ENCODE measurements around the gene E2F4.
A peak's percentile ranks its signal among the peaks of the same experiment; 100 is the strongest.

Gene E2F4

DNA sequence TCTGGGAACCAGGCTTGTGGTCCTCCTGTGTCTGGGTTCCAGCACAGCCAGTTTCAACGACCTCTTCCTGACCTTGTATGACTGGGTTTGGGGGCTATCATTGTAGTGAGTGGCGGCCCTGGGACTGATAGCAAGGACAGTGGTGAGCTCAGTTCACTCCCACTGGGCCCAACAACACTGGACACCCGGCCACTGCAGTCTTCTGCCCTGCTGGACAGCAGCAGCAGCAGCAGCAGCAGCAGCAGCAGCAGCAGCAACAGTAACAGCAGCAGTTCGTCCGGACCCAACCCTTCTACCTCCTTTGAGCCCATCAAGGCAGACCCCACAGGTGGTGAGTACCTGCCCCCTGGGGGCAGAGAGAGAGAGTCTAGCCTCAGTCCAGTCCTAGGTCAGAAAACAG, 3.7 kb downstream of the E2F4 start:
- Mint-ChIP-seq H3K36me3 (peaks cover 53% of the 10 kb centered on the region), H3K4me1 (peaks cover 47% of the 10 kb centered on the region), H3K27ac (no peak overlapping the region), H3K4me3 (no peak overlapping the region), H3K9me3 (no peaks in the 10 kb centered on the region), H3K27me3 (no peaks in the 10 kb centered on the region)
- DNase-seq: no peak
- CTCF ChIA-PET: interaction anchor here (0.9 kb wide), 1 partner anchor 31 kb away, joined by 3 read pairs; the partner anchor contains the start of gene TMEM208

DNA sequence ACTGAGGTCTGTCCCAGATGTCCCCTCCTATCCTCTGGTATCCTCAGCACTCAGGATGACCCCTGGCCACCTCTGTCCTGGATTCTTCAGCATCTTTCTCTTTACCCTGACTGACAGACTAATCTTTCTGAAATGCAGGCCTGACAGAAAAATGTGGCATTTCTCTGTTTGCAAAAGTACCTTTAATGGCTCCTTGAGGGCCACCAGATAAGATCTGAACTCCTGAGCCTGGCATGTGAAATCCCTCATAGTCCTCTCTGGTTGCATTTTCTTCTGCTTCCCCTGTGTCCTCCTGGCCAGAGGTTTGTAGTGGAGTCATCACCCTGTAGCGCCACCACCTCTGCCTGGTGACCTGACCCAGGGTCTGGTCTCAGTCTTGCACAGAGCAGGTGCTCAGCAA, 4.9 kb downstream of the E2F4 start:
- no peak overlapping the region for H3K4me3 Mint-ChIP-seq
- DNase-seq: no peak
- H3K27ac Mint-ChIP-seq: no peak overlapping the region
- peaks cover 41% of the 10 kb centered on the region for H3K4me1 Mint-ChIP-seq
- CTCF ChIA-PET: interaction anchor here (1.3 to 1.9 kb wide), 3 partner anchors 12 to 30 kb away, joined by 3 to 6 read pairs (median 6); partner anchors contain the start of gene TMEM208
- no peaks in the 10 kb centered on the region for H3K9me3 Mint-ChIP-seq
- peaks cover 56% of the 10 kb centered on the region for H3K36me3 Mint-ChIP-seq
- H3K27me3 Mint-ChIP-seq: no peaks in the 10 kb centered on the region

DNA sequence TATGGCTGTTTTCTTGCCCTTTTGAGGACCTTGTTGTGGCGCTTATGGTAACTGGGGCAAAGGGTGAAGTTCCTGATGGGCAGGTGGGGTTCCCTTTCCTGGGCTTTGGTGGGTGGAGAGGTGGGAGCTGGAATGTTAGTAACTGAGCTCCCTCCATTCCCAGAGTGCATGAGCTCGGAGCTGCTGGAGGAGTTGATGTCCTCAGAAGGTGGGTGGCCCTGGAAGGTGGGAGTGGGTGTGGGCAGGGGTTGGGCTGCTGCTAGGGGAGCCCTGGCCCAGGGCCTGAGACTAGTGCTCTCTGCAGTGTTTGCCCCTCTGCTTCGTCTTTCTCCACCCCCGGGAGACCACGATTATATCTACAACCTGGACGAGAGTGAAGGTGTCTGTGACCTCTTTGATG, 5.7 kb downstream of the E2F4 start:
- Mint-ChIP-seq H3K4me3 (no peak overlapping the region), H3K36me3 (peaks cover 55% of the 10 kb centered on the region), H3K4me1 (peaks cover 36% of the 10 kb centered on the region), H3K27ac (no peak overlapping the region), H3K27me3 (no peaks in the 10 kb centered on the region), H3K9me3 (no peaks in the 10 kb centered on the region)
- CTCF ChIA-PET: interaction anchor here (0.8 to 1.9 kb wide), 9 partner anchors 8 to 230 kb away, joined by 3 to 7 read pairs (median 5); partner anchors contain the start of genes EXOC3L1, TMEM208 and TPPP3
- no peak for DNase-seq

DNA sequence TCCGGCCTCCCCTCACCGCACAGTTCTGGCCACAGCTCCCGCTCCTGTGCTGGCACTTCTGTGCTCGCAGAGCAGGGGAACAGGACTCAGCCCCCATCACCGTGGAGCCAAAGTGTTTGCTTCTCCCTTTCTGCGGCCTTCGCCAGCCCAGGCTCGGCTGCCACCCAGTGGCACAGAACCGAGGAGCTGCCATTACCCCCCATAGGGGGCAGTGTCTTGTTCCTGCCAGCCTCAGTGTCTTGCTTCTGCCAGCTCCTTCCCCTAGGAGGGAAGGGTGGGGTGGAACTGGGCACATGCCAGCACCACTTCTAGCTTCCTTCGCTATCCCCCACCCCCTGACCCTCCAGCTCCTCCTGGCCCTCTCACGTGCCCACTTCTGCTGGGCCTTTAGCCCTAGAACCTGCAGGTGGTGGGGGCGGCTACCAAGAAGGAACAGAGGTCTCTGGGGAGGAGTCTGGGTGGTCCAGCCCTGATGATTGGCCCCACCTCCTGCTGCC, 6.3 kb downstream of the E2F4 start:
- H3K27me3 Mint-ChIP-seq: no peaks in the 10 kb centered on the region
- CTCF ChIA-PET: interaction anchor here (0.8 to 1.9 kb wide), 8 partner anchors 8 to 230 kb away, joined by 3 to 7 read pairs (median 5); partner anchors contain the start of genes EXOC3L1, TMEM208 and TPPP3
- H3K4me3 Mint-ChIP-seq: no peak overlapping the region
- H3K27ac Mint-ChIP-seq: peak overlapping the region; percentile 37
- peaks cover 31% of the 10 kb centered on the region for H3K4me1 Mint-ChIP-seq
- H3K9me3 Mint-ChIP-seq: no peaks in the 10 kb centered on the region
- peaks cover 55% of the 10 kb centered on the region for H3K36me3 Mint-ChIP-seq
- DNase-seq: peak; percentile 52

DNA sequence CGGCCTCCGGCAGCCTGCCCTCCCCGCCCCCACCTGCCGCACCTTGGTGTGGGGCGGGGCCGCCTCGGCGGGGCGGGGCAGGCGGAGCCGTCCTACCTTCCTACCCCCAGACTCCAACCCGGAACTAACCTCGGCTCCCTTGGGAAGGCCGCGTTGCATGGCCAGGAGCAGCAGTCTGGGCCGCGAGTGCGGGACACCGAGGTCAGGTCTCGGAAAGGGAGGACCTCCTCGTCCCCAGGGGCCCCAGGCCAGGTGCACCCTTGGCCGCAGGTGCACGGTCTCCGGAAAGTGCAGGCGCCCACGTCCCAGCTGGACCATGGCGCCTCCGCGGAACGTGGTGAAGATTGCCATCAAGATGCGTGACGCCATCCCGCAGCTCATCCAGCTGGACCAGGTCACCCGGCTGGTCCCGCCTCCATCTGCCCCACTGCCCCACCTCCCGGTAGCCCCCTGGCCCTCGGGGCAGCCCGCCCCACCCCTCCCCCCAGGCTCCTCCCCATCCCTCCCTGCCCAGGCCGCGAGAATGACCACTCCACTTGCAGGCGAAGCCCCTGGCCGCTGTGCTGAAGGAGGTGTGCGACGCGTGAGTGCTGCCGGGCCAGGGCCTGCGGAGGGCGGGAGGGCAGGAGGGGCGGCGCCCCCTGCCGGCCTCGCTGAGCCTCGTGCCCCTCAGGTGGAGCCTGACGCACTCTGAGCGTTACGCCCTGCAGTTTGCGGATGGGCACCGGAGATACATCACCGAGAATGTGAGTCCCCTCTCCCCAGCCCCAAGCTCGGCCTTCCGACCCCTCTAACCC, 7.3 kb downstream of the E2F4 start, which contains the start of gene ELMO3:
TSS of gene ELMO3 (plus strand) at position 121 of the 797 bp plus-strand sequence. CDS start at position 317, 196 bp downstream.
- Mint-ChIP-seq H3K36me3 (peaks cover 53% of the 10 kb centered on the region), H3K27ac (peak within 1 kb of the TSS; percentile 37), H3K27me3 (no peaks in the 10 kb centered on the region), H3K4me3 (no peak within 1 kb of the TSS), H3K4me1 (peaks cover 23% of the 10 kb centered on the region), H3K9me3 (no peaks in the 10 kb centered on the region)
- no peak for DNase-seq
- CTCF ChIA-PET: interaction anchor here (1.0 to 1.9 kb wide), 3 partner anchors 9 to 13 kb away, joined by 5 to 7 read pairs (median 5); partner anchors contain the start of gene EXOC3L1

DNA sequence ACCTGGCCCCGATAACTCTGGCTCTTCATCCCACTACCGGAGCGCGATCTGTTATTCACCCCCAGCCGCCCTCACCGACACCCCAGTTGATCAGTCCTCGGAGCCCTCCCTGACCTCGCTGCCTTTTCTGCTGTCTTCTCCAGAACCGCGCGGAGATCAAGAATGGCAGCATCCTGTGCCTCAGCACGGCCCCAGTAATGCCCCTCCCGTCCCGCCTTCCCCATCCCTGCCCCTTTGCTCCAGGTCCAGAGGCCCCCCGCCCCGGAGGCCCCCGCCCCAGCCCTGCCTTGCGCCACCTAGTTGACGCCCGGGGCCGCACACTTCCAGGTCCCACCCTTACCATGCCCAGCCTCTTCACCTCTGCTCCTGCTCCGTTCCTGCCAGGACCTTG, 7.8 kb downstream of the E2F4 start:
- no peak for DNase-seq
- CTCF ChIA-PET: interaction anchor here (0.9 kb wide), 1 partner anchor 187 kb away, joined by 3 read pairs; no protein-coding TSS in a partner anchor
- Mint-ChIP-seq H3K4me3 (no peak overlapping the region), H3K27ac (no peak overlapping the region), H3K4me1 (peaks cover 19% of the 10 kb centered on the region), H3K36me3 (peaks cover 48% of the 10 kb centered on the region), H3K9me3 (no peaks in the 10 kb centered on the region), H3K27me3 (no peaks in the 10 kb centered on the region)

DNA sequence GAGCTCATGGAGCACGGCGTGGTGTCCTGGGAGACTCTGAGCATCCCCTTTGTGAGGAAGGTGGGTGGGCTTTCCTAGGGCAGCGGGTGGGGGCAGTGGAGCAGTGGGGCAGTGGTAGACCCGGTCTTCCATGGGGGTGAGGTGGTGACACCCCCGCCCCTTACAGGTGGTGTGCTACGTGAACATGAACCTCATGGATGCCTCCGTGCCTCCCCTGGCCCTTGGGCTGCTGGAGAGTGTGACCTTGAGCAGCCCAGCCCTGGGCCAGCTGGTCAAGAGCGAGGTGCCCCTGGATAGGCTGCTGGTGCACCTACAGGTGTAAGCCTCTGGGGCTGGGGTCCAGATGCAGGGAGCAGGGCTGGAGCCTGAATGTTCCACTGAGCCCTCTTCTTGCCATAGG, 8.5 kb downstream of the E2F4 start:
- DNase-seq: no peak
- Mint-ChIP-seq H3K4me3 (no peak overlapping the region), H3K9me3 (no peaks in the 10 kb centered on the region), H3K27me3 (no peaks in the 10 kb centered on the region), H3K36me3 (peaks cover 42% of the 10 kb centered on the region), H3K4me1 (peaks cover 16% of the 10 kb centered on the region), H3K27ac (no peak overlapping the region)
- CTCF ChIA-PET: interaction anchor here (0.9 kb wide), 1 partner anchor 187 kb away, joined by 3 read pairs; no protein-coding TSS in a partner anchor

DNA sequence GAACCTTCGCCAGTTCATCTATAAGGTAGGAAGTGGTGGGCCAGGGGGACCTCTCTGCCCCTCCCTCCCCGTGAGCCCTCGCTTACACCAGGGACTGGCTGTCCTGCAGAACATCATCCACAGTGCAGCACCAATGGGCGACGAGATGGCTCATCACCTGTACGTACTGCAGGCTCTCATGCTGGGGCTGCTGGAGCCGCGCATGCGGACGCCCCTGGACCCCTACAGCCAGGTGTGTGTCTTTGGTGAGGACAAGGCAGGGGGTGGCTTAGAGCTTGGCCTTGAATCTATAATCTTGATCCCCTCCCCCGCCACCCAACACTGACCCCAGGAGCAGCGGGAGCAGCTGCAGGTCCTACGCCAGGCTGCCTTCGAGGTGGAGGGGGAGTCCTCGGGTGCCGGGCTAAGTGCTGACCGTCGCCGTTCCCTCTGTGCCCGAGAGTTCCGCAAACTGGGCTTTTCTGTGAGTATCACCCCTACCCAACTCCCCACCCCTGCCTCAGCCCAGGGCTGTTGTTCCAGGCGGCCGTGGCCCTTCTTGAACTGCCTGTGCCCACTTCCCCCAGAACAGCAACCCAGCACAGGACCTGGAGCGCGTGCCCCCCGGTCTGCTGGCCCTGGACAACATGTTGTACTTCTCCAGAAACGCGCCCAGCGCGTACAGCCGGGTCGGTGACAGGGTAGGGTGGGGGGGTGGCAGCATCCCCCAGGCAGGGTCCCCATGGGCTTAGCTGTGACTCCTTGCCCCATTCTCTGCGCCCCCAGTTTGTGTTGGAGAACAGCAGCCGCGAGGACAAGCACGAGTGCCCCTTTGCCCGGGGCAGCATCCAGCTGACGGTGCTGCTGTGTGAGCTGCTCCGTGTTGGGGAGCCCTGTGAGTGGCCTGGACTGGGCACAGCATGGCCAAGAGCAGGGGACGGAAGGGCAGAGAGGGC, 9.7 kb downstream of the E2F4 start:
- Mint-ChIP-seq H3K27me3 (no peaks in the 10 kb centered on the region), H3K4me1 (peaks cover 4% of the 10 kb centered on the region), H3K9me3 (no peaks in the 10 kb centered on the region), H3K4me3 (no peak overlapping the region), H3K27ac (no peak overlapping the region), H3K36me3 (peaks cover 35% of the 10 kb centered on the region)
- DNase-seq: no peak
- CTCF ChIA-PET: no interaction called here

DNA sequence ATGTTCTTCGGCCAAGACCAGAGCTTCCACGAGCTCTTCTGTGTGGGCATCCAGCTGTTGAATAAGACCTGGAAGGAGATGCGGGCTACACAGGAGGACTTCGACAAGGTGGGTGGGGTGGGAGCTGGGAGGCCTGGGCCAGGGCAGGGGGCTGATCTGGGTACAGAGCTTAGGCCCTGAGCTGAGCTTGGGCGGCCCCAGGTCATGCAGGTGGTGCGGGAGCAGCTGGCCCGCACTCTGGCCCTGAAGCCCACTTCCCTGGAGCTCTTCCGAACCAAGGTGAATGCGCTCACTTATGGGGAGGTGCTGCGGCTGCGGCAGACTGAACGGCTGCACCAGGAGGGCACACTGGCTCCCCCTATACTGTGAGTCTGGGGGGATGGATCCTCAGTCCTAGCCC, 10.5 kb downstream of the E2F4 start:
- DNase-seq: no peak

DNA sequence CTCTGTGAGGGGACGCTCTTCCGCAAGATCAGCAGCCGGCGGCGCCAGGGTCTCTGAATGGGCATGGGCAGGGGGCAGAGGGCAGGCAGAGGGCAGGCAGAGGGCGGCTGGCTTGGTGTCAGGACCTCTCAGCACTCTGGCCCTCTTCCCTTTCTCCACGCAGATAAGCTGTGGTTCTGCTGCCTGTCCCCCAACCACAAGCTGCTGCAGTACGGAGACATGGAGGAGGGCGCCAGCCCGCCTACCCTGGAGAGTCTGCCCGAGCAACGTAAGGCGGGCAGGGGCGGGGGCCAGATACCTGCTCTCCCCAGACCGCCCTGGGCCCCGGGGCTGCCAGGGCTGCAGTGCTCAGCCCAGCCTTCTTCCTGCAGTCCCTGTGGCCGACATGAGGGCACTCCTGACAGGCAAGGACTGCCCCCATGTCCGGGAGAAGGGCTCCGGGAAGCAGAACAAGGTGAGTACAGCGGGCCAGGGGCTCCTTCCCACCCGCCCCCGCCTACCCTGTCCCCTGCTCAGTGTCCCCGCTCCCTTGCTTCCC, 11.1 kb downstream of the E2F4 start:
- H3K36me3 Mint-ChIP-seq: peaks cover 28% of the 10 kb centered on the region
- DNase-seq: no peak
- no peak overlapping the region for H3K4me3 Mint-ChIP-seq
- H3K9me3 Mint-ChIP-seq: no peaks in the 10 kb centered on the region
- no peaks in the 10 kb centered on the region for H3K27me3 Mint-ChIP-seq
- peaks cover 2% of the 10 kb centered on the region for H3K4me1 Mint-ChIP-seq
- CTCF ChIA-PET: interaction anchor here (1.0 kb wide), 1 partner anchor 9 kb away, joined by 3 read pairs; no protein-coding TSS in a partner anchor
- H3K27ac Mint-ChIP-seq: no peak overlapping the region

More for the DNA sequence above, 10.5 kb downstream of the E2F4 start:
- no peaks in the 10 kb centered on the region for H3K27me3 Mint-ChIP-seq
- H3K9me3 Mint-ChIP-seq: no peaks in the 10 kb centered on the region
- no peak overlapping the region for H3K4me3 Mint-ChIP-seq
- no peak overlapping the region for H3K27ac Mint-ChIP-seq
- peaks cover 33% of the 10 kb centered on the region for H3K36me3 Mint-ChIP-seq
- peaks cover 2% of the 10 kb centered on the region for H3K4me1 Mint-ChIP-seq
- CTCF ChIA-PET: interaction anchor here (1.0 kb wide), 1 partner anchor 9 kb away, joined by 3 read pairs; no protein-coding TSS in a partner anchor

DNA sequence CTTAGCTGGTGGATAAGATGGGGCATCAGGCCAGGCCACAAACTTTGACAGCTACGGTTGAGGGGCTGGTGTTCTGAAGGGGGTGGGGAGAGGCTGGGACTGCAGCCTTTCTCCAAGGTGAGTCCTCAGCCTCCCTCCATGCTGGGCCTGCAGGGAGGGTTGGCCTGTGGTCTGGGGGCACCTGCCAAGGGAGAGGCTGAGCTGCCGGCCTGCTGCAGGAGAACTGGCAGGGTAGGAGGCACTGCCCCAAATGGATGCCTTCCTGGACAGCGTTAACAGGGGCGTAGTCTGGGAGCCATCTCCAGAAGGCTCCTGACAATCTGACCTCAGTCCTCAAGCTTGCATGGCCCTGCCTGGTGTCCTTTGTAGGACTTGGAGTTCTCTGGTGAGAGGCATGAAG, 12.1 kb downstream of the E2F4 start:
- no peaks in the 10 kb centered on the region for H3K4me1 Mint-ChIP-seq
- H3K4me3 Mint-ChIP-seq: no peak overlapping the region
- CTCF ChIA-PET: interaction anchor here (0.8 kb wide), 1 partner anchor 23 kb away, joined by 3 read pairs; the partner anchor contains the start of gene TMEM208
- no peak for DNase-seq
- no peak overlapping the region for H3K27ac Mint-ChIP-seq
- no peaks in the 10 kb centered on the region for H3K9me3 Mint-ChIP-seq
- H3K36me3 Mint-ChIP-seq: peaks cover 23% of the 10 kb centered on the region
- H3K27me3 Mint-ChIP-seq: no peaks in the 10 kb centered on the region

DNA sequence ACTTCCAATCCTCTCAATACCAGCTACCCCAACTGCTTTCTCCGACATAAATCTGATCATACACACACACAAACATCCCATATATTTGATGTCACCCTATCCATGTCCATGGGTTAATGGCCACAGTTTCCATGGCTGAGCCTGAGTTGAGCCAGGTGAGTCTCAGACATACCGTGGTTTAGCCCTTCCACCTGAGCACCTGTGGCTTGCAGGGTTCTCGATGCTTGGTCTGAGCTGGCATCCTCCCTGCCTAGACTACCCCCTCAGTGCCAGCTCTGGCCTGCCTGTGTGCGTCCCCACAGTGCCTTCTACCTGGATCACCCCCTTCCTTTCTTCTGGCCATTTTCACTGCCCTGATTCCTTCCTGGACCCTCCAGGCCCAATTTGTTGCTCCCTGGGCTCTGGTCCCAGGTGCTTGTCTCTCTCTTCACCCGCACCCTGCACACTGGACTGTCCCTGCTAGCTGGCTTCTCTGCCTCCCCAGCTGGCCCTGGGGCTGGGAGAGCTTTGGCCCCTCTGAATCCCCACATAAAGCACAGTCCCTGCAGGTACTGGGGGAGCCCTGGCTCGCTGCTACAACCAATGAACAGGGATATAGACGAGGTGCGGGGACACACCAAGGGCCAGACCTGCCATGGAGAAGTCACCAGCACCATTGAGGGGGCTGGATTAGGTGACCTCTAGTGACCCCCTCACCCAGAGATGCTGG, 14.3 kb downstream of the E2F4 start:
- CTCF ChIA-PET: no interaction called here
- no peak overlapping the region for H3K27ac Mint-ChIP-seq

DNA sequence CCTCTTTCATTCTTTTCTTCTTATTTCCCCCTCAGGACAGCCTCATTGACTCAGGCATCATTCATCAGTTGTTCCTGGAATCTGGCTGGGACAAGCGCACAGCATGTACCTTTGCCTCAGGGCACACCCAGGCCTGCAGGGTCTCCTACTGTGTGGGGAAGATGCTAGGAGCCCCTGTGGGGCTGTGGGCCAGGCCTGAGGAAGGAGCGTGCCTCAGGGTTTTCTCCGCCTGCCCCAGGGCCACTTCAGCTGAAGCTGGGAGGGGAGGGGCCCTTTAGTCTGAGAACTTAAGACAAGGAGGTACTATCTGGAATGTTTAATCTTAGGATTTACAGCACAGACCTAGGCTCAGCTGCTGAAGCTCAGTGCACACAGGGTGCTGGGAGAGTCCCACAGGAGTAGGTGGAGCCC, 14.9 kb downstream of the E2F4 start:
- no peaks in the 10 kb centered on the region for H3K4me1 Mint-ChIP-seq
- H3K36me3 Mint-ChIP-seq: peaks cover 13% of the 10 kb centered on the region
- peaks cover 3% of the 10 kb centered on the region for H3K27me3 Mint-ChIP-seq
- CTCF ChIA-PET: no interaction called here
- no peak overlapping the region for H3K27ac Mint-ChIP-seq
- no peaks in the 10 kb centered on the region for H3K9me3 Mint-ChIP-seq
- no peak for DNase-seq
- no peak overlapping the region for H3K4me3 Mint-ChIP-seq

More for the DNA sequence above, 14.3 kb downstream of the E2F4 start:
- Mint-ChIP-seq H3K4me1 (no peaks in the 10 kb centered on the region), H3K27me3 (no peaks in the 10 kb centered on the region), H3K36me3 (peaks cover 14% of the 10 kb centered on the region), H3K9me3 (no peaks in the 10 kb centered on the region), H3K4me3 (no peak overlapping the region)
- no peak for DNase-seq

Measured in activated naive CD4-positive, alpha-beta T cell treated with anti-CD3 and anti-CD28 coated beads, Interleukin-2, amount 10 ng/mL, durations not matched to agents 7 days and 5 days (primary cell).